Heart left ventricle (tissue), 16 donors: Measurements from ENCODE around the gene COL26A1. TPM values are rescaled to one million over a fixed set of nuclear protein-coding genes. Genes with fewer than 3 reads are reported as not detected.

ENCODE experiments used
- ATAC-seq, 4 donors: fragments of 200-7000 bp; cut with Tn5 transposase; one replicate each; pipeline ENCODE4 v1.9.1; 2020 to 2022; ENCODE audit warnings: moderate library complexity in 4 of 4, mild to moderate bottlenecking in 3 of 4, moderate number of reproducible peaks in 1 of 4
- DNase-seq, 5 donors: peaks; one replicate each; pipeline ENCODE4 v3.0.0-alpha.2; 2020
- H3K27ac ChIP-seq, 12 donors: fragments of 200-600 bp; sonication (generic) in 4 of 12; one replicate each; pipeline versions ENCODE4 v1.5.0 to v1.8.0; 2016 to 2022; ENCODE audit warnings: mild to moderate bottlenecking in 2 of 12
- H3K27me3 ChIP-seq, 9 donors: fragments of 200-600 bp; sonication (generic) in 2 of 9; one replicate each; pipeline versions ENCODE4 v1.5.1 to v1.8.0; 2016 to 2022; ENCODE audit warnings: mild to moderate bottlenecking in 3 of 9
- H3K36me3 ChIP-seq, 9 donors: fragments of 200-600 bp; sonication (generic) in 2 of 9; one replicate each; pipeline versions ENCODE4 v1.5.0 to v1.8.0; 2018 to 2022; ENCODE audit warnings: mild to moderate bottlenecking in 2 of 9
- H3K4me1 ChIP-seq, 12 donors: fragments of 200-600 bp; sonication (generic) in 4 of 12; one replicate each; pipeline versions ENCODE4 v1.5.0 to v1.8.0; 2016 to 2022; ENCODE audit warnings: mild to moderate bottlenecking in 3 of 12
- H3K4me3 ChIP-seq, 12 donors: fragments of 200-600 bp; sonication (generic) in 4 of 12; one replicate each; pipeline versions ENCODE4 v1.5.0 to v1.8.0; 2017 to 2022; ENCODE audit warnings: mild to moderate bottlenecking in 9 of 12, moderate library complexity in 4 of 12
- H3K9me3 ChIP-seq, 12 donors: fragments of 200-600 bp; sonication (generic) in 4 of 12; one replicate each; pipeline versions ENCODE4 v1.5.0 to v1.8.0; 2016 to 2022; ENCODE audit warnings: mild to moderate bottlenecking in 1 of 12
- POLR2A ChIP-seq, 2 donors: fragments of 450-650 bp; IDR thresholded peaks; one replicate each; pipeline ENCODE4 v1.6.1; 2017; ENCODE audit warnings: antibody characterized with exemption in 2 of 2, mild to moderate bottlenecking in 2 of 2, moderate library complexity in 2 of 2
- WGBS, 4 donors: extraction: QIAGEN DNeasy Blood & Tissue Kit in 2 of 4; methylation state at CpG; one replicate each; pipeline versions ENCODE4 v1.1.5 to v1.1.7; 2013 to 2018; 5-methylcytosine and 5-hydroxymethylcytosine counted together
- intact Hi-C, 10 donors: fragments of 100-400 bp; cut with DNase I; formaldehyde crosslinking; loops; one replicate each; pipeline versions ENCODE4 v1.11.1 to v1.14.2; 2022
- polyA plus RNA-seq, 2 donors: library from polyadenylated mRNA; stranded (reverse); fragments of 200-250 nt; gene quantifications; one replicate each; pipeline ENCODE4 v1.2.3, GENCODE V29; 2013
- total RNA-seq, 9 donors: library from RNA; depleted of rRNA in 2 of 9; stranded (reverse); fragments of >200 nt in 2 of 9; fragmentation: NEBNext Ultra II Directional in 3 of 9; extraction: Animal tissue kit (Norgen Biotek cat#: 25700) in 3 of 9; gene quantifications; one replicate each; pipeline versions ENCODE4 v1.1.0 to v1.2.4, GENCODE V29; 2016 to 2023
- TF ChIP-seq, protein P1 (sequence below), 12 donors: fragments of 200-600 bp; sonication (generic) in 4 of 12; IDR thresholded peaks; one replicate each; pipeline versions ENCODE4 v1.5.0 to v1.8.0; 2018 to 2022; ENCODE audit warnings: antibody characterized with exemption in 12 of 12, mild to moderate bottlenecking in 5 of 12
- donor health status: ischemic (EF 13 %, LVEDD 7.1; RV severe dilation, severe dysfunction).
- donor health status: healthy with polysubstance abuse.
- donor health status: DM: no; HTN: yes; CAD: no.
- donor health status: DM: no; HTN: no; CAD: no.
- donor health status: ischemic (EF 25% LVEDD 6.9; RV normal size, moderate dysfunction).
- donor health status: ischemic (EF 25% LVEDD 5.7; RV mildly dilated, moderate dysfunction).
- donor health status: healthy.
- donor health status: DM: yes; HTN: yes; CAD: no.
- donor health status: ischemic (EF 35%, LVEDD 5.7; RV mildly dilated, moderate dysfunction).
- donor health status: nonischemic (EF 11% LVEDD 7.7; RV severe dilation, severe dysfunction).
- donor health status: DM: yes; HTN: yes; CAD: no.
- donor health status: PGD.
- donor health status: ischemic (EF 29% LVEDD 5.4; RV normal size, mild dysfunction).
- donor health status: nonischemic (EF 23%, LVEDD 6.1; RV moderate dilation, normal function).

Gene COL26A1
- total and polyA plus RNA-seq, 11 donors = 0.08 to 2.1 TPM; not detected in 9

DNA sequence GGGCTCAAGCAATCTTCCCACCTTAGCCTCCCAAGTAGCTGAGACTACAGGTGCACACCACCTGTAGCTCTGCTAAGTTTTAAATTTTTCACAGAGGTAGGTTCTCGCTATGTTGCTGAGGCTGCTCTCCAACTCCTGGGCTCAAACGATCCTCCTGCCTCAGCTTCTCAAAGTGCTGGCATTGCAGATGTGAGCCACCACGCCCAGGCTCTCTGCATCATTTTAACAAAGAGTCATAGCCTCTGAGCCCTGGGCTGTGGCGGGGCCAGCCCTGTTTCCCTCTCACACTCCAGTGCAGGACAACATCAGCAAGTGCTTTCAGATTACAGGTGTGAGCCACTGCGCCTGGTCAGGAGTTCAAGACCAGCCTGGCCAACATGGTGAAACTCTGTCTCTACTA lies 102.5 kb downstream of the COL26A1 start:
- no peak for TF ChIP-seq POLR2A (IDR thresholded peaks at IDR 0.05)
- TF ChIP-seq, protein P1, sequence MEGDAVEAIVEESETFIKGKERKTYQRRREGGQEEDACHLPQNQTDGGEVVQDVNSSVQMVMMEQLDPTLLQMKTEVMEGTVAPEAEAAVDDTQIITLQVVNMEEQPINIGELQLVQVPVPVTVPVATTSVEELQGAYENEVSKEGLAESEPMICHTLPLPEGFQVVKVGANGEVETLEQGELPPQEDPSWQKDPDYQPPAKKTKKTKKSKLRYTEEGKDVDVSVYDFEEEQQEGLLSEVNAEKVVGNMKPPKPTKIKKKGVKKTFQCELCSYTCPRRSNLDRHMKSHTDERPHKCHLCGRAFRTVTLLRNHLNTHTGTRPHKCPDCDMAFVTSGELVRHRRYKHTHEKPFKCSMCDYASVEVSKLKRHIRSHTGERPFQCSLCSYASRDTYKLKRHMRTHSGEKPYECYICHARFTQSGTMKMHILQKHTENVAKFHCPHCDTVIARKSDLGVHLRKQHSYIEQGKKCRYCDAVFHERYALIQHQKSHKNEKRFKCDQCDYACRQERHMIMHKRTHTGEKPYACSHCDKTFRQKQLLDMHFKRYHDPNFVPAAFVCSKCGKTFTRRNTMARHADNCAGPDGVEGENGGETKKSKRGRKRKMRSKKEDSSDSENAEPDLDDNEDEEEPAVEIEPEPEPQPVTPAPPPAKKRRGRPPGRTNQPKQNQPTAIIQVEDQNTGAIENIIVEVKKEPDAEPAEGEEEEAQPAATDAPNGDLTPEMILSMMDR (IDR thresholded peaks at IDR 0.05) = no peak
- Histone ChIP-seq H3K36me3 (no peaks in the 10 kb centered on the region), H3K27me3 (peaks cover 0 to 11% (median 0%) of the 10 kb centered on the region in 9 donors), H3K27ac (no peak overlapping the region), H3K9me3 (no peaks in the 10 kb centered on the region), H3K4me1 (no peaks in the 10 kb centered on the region), H3K4me3 (no peak overlapping the region)
- DNase-seq (no peak), ATAC-seq (no peak)
- intact Hi-C loops = no loop called here
- 87 to 95% (median 89%) methylated on average over 5 of the region's 5 CpGs for WGBS, 4 donors

DNA sequence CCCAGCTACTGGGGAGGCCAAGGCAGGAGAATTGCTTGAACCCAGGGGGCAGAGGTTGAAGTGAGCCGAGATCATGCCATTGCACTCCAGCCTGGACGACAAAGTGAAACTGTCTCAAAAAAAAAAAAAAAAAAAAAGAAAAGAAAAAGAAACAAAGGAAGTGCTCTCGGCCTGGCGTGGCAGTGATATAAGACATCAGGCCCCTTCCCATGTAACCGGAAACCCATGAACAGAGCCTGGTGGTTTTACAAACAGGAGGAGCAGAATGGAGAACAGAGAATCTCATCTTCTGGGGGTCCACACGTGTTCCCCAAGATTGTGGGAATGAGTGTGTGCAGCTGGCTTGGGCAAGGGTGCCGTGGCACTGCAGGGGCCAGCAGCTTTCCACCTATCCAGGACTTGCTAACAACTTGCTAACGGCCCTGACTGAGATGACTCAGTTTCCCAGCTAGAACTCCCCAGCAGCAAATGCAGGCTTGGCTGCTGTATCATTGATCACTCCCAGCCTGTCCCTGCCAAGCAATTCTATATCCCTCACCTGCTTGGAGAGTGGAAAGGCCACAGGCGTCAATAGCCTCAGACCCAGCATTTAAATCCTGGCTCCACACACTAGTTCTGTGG lies 103.0 kb downstream of the COL26A1 start:
- H3K9me3 ChIP-seq = no peaks in the 10 kb centered on the region

DNA sequence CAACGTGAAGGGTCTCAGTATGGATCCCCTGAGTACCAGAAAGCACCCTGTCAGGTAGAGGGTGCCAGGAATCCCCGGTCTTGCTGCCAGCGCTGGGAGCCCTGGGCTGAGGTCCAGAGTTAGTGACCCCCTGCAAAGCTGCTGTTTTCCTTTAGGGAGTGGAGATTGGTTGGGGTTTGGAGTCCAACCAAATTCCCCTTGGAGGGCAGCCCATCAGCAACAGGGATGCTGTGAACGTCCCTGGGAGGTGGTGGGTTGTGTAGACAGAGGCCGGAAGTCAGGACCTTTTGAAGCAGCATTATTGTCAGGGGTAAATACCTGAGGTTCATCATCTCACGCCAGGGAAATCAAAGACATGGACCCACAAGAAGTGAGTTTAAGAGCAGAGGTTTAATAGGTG lies 104.2 kb downstream of the COL26A1 start:
- TF ChIP-seq, protein P1 (IDR thresholded peaks at IDR 0.05) = no peak
- no peak for TF ChIP-seq POLR2A (IDR thresholded peaks at IDR 0.05)
- H3K27me3 ChIP-seq = peaks cover 0 to 11% (median 0%) of the 10 kb centered on the region in 9 donors
- DNase-seq = no peak

More for the DNA sequence above, 103.0 kb downstream of the COL26A1 start:
- Histone ChIP-seq H3K27ac (no peak overlapping the region), H3K36me3 (no peaks in the 10 kb centered on the region), H3K27me3 (peaks cover 0 to 11% (median 0%) of the 10 kb centered on the region in 9 donors), H3K4me3 (no peak overlapping the region), H3K4me1 (no peaks in the 10 kb centered on the region)
- DNase-seq (no peak), ATAC-seq (no peak)
- TF ChIP-seq POLR2A (IDR thresholded peaks at IDR 0.05) = no peak
- TF ChIP-seq, protein P1 (IDR thresholded peaks at IDR 0.05) = no peak
- intact Hi-C loops = no loop called here
- WGBS, 4 donors = 40 to 61% (median 56%) methylated on average over 9 of the region's 9 CpGs

DNA sequence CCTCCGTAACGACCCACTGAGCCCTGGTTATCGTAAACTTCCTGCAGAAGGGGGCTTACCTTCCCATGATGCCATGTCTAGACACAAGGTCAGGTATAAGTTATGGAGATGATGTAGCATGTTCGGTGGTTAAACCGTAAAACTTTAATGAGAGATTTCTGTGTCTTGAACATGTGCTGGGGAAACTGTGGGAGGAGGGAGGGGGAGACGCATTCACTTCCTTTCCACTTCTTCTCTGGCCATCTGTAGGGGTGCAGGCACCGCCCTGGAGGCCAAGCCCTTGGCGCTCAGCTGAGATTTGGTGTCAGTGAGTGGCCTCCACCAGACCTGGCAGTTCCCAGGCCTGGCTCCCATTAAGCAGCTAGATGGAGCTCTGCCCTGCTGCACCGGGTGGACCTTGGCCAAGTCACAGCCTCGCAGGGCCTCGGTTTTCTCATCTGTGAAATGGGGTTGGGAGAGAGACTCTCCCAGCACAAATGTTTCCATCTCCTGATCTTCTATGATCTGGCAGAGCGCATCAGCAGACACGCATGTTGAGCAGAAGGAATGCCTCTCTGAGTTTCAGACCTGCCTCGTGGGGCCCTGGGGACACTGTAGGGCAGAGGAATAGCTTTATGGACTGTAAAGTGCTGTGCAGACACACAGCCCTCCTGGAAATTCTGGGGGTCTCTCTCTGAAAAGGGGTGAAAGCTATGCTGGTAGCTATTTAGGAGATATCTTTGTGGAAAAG lies 106.0 kb downstream of the COL26A1 start:
- no peaks in the 10 kb centered on the region for H3K4me1 ChIP-seq
- no peak overlapping the region for H3K27ac ChIP-seq
- TF ChIP-seq POLR2A (IDR thresholded peaks at IDR 0.05) = no peak
- TF ChIP-seq, protein P1 (IDR thresholded peaks at IDR 0.05) = no peak
- intact Hi-C loops = no loop called here
- no peak for DNase-seq
- H3K4me3 ChIP-seq = no peak overlapping the region
- WGBS, 4 donors = 73 to 80% (median 79%) methylated on average over 11 to 14 of the region's 14 CpGs
- H3K9me3 ChIP-seq = no peaks in the 10 kb centered on the region
- H3K27me3 ChIP-seq = peaks cover 0 to 11% (median 0%) of the 10 kb centered on the region in 9 donors
- no peaks in the 10 kb centered on the region for H3K36me3 ChIP-seq
- no peak for ATAC-seq

More for the DNA sequence above, 104.2 kb downstream of the COL26A1 start:
- H3K4me1 ChIP-seq = no peaks in the 10 kb centered on the region
- 45 to 56% (median 49%) methylated on average over 6 of the region's 6 CpGs for WGBS, 4 donors
- intact Hi-C loops = no loop called here
- H3K4me3 ChIP-seq = no peak overlapping the region
- no peak for ATAC-seq
- H3K9me3 ChIP-seq = no peaks in the 10 kb centered on the region
- H3K36me3 ChIP-seq = no peaks in the 10 kb centered on the region
- H3K27ac ChIP-seq = no peak overlapping the region
